GM12878 (cell line): ENCODE measurements around the gene SYNJ2. TPM values are rescaled to one million over a fixed set of nuclear protein-coding genes. Genes with fewer than 3 reads are reported as not detected.

Experiments used
- ATAC-seq: fragments of 200-7000 bp; cut with Tn5 transposase; 3 replicates; pipeline ENCODE4 v1.9.1; 2020; ENCODE audit warnings: mild to moderate bottlenecking, moderate library complexity
- BruUV-seq: library from RNA; stranded (reverse); fragments of 400-500 nt; replicated peaks from 2 replicates; lab custom pipeline; 2021; lab: Mats Ljungman, UMichigan
- CTCF ChIA-PET: fragments of 300-600 bp; sonication (Branson Sonifier 250); formaldehyde crosslinking; extraction: SDS; loops from one replicate; lab custom pipeline; 2021; ENCODE audit warnings: inconsistent platforms; lab: Yijun Ruan, JAX
- POLR2A ChIA-PET: fragments of 350-600 bp; formaldehyde crosslinking; extraction: SDS; loops from one replicate; lab custom pipeline; 2021; ENCODE audit warnings: inconsistent platforms; lab: Charles Lee
- RAD21 ChIA-PET: fragments of 300-600 bp; sonication (Branson Sonifier 250); formaldehyde crosslinking; loops from one replicate; lab custom pipeline; 2023; ENCODE audit warnings: antibody characterized with exemption; ENCODE audit not compliant: unreplicated experiment; lab: Charles Lee
- SMC1A ChIA-PET: fragments of 300-600 bp; sonication (Branson Sonifier 250); formaldehyde crosslinking; loops from one replicate; lab custom pipeline; 2023; ENCODE audit not compliant: unreplicated experiment, uncharacterized antibody; lab: Charles Lee
- DNase-seq: peaks from one replicate; pipeline ENCODE4 v3.0.0-alpha.2; 2011; ENCODE audit warnings: low read depth, low spot score
- FAIRE-seq: peaks from 3 replicates; lab custom pipeline; 2011; peaks lifted over from hg19 to GRCh38; lab: Jason Lieb, UNC
- H2AFZ ChIP-seq: 2 replicates; pipeline ENCODE4 v1.6.0; 2011; ENCODE audit warnings: low read depth, low read length, control low read depth; ENCODE audit not compliant: control insufficient read depth
- H3K27ac ChIP-seq: 2 replicates; pipeline ENCODE4 v1.5.1; 2011; ENCODE audit warnings: control low read depth; ENCODE audit not compliant: control insufficient read depth, insufficient read depth
- H3K27me3 ChIP-seq, 2 experiments: replicated peaks in 1 of 2; 2 replicates each; pipeline versions ENCODE4 v1.6.0 to v1.6.1; 2011; ENCODE audit warnings: low read length in 1 of 2; ENCODE audit not compliant: control insufficient read depth in 2 of 2, insufficient read depth in 2 of 2
- H3K36me3 ChIP-seq, 2 experiments: 2 replicates each; pipeline ENCODE4 v1.5.1; 2011; ENCODE audit warnings: low read length in 1 of 2; ENCODE audit not compliant: control insufficient read depth in 2 of 2, insufficient read depth in 2 of 2
- H3K4me1 ChIP-seq: 2 replicates; pipeline ENCODE4 v1.6.1; 2011; ENCODE audit warnings: mild to moderate bottlenecking, low read length, moderate library complexity, mixed read lengths; ENCODE audit not compliant: control insufficient read depth, insufficient read depth
- H3K4me2 ChIP-seq: 2 replicates; pipeline ENCODE4 v1.6.0; 2011; ENCODE audit warnings: control low read depth; ENCODE audit not compliant: control insufficient read depth, insufficient read depth
- H3K4me3 ChIP-seq: fragments of 200-600 bp; sonication (generic); 2 replicates; pipeline ENCODE4 v1.5.1; 2016
- H3K79me2 ChIP-seq: 2 replicates; pipeline ENCODE4 v1.6.0; 2011; ENCODE audit warnings: low read length; ENCODE audit not compliant: control insufficient read depth, insufficient read depth
- H3K9ac ChIP-seq: 2 replicates; pipeline ENCODE4 v1.8.0; 2011; ENCODE audit warnings: low read length, control low read depth, mixed read lengths; ENCODE audit not compliant: control insufficient read depth, insufficient read depth
- H3K9me3 ChIP-seq: replicated peaks from 3 replicates; pipeline ENCODE4 v1.5.1; 2011; ENCODE audit warnings: mild to moderate bottlenecking, low read length; ENCODE audit not compliant: control insufficient read depth, insufficient read depth
- H4K20me1 ChIP-seq: 2 replicates; pipeline ENCODE4 v1.6.0; 2011; ENCODE audit not compliant: control insufficient read depth, insufficient read depth
- ESRRA ChIP-seq: IDR thresholded peaks from 2 replicates; pipeline ENCODE4 v1.6.1; 2012; ENCODE audit warnings: mild to moderate bottlenecking, low read length, improper control_type of control experiment
- NFXL1 ChIP-seq: fragments of 450-650 bp; IDR thresholded peaks from 2 replicates; pipeline ENCODE4 v1.6.1; 2017; ENCODE audit warnings: antibody characterized with exemption, mild to moderate bottlenecking, borderline replicate concordance
- RAD51 ChIP-seq: fragments of 450-650 bp; IDR thresholded peaks from 2 replicates; pipeline ENCODE4 v1.6.1; 2016; ENCODE audit warnings: moderate library complexity, mild to moderate bottlenecking, inconsistent platforms
- TCF3 ChIP-seq: IDR thresholded peaks from 2 replicates; pipeline ENCODE4 v1.6.1; 2012; ENCODE audit warnings: low read depth, mild to moderate bottlenecking, low read length, borderline replicate concordance; ENCODE audit not compliant: insufficient read depth
- WGBS: methylation state at CpG from one replicate; pipeline ENCODE4 v1.1.6; 2016; ENCODE audit warnings: low lambda C conversion rate; ENCODE audit not compliant: insufficient replicate concordance, insufficient coverage; ENCODE audit errors: missing lambda C conversion rate; 5-methylcytosine and 5-hydroxymethylcytosine counted together
- in situ Hi-C: fragments of 300-500 bp; cut with MboI; formaldehyde crosslinking; loops from 9 replicates; pipeline ENCODE4 v1.14.3; 2018; ENCODE audit warnings: mixed read lengths
- intact Hi-C: fragments of 100-400 bp; cut with micrococcal nuclease; formaldehyde crosslinking; loops from one replicate; pipeline ENCODE4 v1.14.2; 2022; ENCODE audit not compliant: unreplicated experiment
- polyA plus RNA-seq, 11 experiments: library from polyadenylated mRNA; depleted of rRNA in 4 of 11; unstranded in 6 of 11; stranded (reverse) in 5 of 11; fragments of >200 nt; fragmentation: Nextera tagmentation in 4 of 11; fragmentation: Illumina TruSeq in 1 of 11; extraction: Ambion mirVana in 4 of 11; extraction: Trizol in 1 of 11; gene quantifications; 1 replicate in 1 of 11; 2 replicates in 10 of 11; pipeline versions ENCODE4 v1.2.1 to v1.2.3, GENCODE V29; 2011 to 2016; ENCODE audit warnings: inconsistent platforms in 2 of 11, missing spikeins in 2 of 11, low read depth in 1 of 11
- total RNA-seq, 4 experiments: library from RNA; depleted of rRNA in 3 of 4; stranded (reverse); fragments of >200 nt in 3 of 4; fragmentation: Illumina TruSeq in 1 of 4; extraction: Trizol in 1 of 4; gene quantifications; 2 replicates each; pipeline versions ENCODE4 v1.2.1 to v1.2.3, GENCODE V29; 2013 to 2021
- TF ChIP-seq, protein P1 (sequence below): IDR thresholded peaks from 2 replicates; pipeline ENCODE4 v1.6.1; 2012; ENCODE audit warnings: low read length, inconsistent platforms
- TF ChIP-seq, protein P2 (sequence below): IDR thresholded peaks from 2 replicates; pipeline ENCODE4 v1.6.1; 2012; ENCODE audit warnings: low read depth, low read length, improper control_type of control experiment

Gene SYNJ2
- total and polyA plus RNA-seq, 10 of the 15 experiments (the other 5 are each of a cell fraction or from before 2014, with no cell fraction given): 0.11 to 1.8 (median 0.57) TPM

DNA sequence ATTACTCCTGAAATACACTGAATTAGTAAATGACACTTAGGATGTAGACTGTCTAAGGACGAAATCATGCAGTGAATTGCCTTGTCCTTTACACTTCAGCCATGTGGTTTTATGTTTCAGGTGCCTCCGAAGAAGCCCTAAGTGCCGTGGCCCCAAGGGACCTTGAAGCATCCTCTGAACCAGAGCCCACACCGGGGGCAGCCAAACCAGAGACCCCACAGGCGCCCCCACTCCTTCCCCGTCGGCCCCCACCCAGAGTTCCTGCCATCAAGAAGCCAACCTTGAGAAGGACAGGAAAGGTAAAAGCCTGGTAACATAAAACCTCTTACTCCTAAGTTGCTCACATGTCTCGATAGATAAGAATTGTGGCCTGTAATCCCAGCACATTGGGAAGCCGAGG, 111.1 kb downstream of the SYNJ2 start:
- Histone ChIP-seq H3K27me3 (no peaks in the 10 kb centered on the region), H2AFZ (no peak overlapping the region), H4K20me1 (no peaks in the 10 kb centered on the region), H3K4me2 (no peak overlapping the region), H3K36me3 (no peaks in the 10 kb centered on the region; a peak in 1 of 4 replicates), H3K27ac (no peak overlapping the region), H3K79me2 (no peaks in the 10 kb centered on the region), H3K4me3 (no peak overlapping the region), H3K9me3 (no peaks in the 10 kb centered on the region), H3K9ac (no peak overlapping the region), H3K4me1 (no peaks in the 10 kb centered on the region)
- no peak for TF ChIP-seq NFXL1
- TF ChIP-seq ESRRA: no peak
- TF ChIP-seq, protein P1, sequence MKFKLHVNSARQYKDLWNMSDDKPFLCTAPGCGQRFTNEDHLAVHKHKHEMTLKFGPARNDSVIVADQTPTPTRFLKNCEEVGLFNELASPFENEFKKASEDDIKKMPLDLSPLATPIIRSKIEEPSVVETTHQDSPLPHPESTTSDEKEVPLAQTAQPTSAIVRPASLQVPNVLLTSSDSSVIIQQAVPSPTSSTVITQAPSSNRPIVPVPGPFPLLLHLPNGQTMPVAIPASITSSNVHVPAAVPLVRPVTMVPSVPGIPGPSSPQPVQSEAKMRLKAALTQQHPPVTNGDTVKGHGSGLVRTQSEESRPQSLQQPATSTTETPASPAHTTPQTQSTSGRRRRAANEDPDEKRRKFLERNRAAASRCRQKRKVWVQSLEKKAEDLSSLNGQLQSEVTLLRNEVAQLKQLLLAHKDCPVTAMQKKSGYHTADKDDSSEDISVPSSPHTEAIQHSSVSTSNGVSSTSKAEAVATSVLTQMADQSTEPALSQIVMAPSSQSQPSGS: no peak
- ChIA-PET RAD21 (no interaction called here), CTCF (no interaction called here), POLR2A (no interaction called here), SMC1A (no interaction called here)
- intact Hi-C loops: no loop called here
- DNase-seq (no peak), FAIRE-seq (no peak), ATAC-seq (no peak)
- BruUV-seq: no TSS peak
- in situ Hi-C loops: no loop called here
- WGBS: 97% methylated on average over 9 of the region's 9 CpGs

DNA sequence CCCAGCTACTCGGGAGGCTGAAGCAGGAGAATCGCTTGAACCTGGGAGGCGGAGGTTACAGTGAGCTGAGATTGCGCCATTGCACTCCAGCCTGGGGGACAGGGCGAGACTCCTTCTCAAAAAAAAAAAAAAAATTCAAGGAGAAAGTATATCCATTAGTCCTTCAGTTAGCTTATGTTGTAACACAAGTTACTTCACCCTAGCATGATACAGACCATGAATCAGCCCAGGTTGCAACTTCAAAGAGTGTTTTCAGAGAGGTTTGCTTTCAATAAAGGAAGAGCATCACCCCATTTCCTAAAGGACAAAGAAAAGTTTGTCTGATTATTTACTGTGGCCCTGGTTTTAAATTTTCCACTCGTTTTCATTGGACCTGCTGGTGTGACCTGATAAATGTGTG, 113.4 kb downstream of the SYNJ2 start:
- no peak for ATAC-seq
- TF ChIP-seq TCF3 (no peak), RAD51 (no peak)
- TF ChIP-seq, protein P2, sequence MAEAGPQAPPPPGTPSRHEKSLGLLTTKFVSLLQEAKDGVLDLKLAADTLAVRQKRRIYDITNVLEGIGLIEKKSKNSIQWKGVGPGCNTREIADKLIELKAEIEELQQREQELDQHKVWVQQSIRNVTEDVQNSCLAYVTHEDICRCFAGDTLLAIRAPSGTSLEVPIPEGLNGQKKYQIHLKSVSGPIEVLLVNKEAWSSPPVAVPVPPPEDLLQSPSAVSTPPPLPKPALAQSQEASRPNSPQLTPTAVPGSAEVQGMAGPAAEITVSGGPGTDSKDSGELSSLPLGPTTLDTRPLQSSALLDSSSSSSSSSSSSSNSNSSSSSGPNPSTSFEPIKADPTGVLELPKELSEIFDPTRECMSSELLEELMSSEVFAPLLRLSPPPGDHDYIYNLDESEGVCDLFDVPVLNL: no peak
- 95% methylated on average over 5 of the region's 6 CpGs for WGBS

More for the DNA sequence above, 113.4 kb downstream of the SYNJ2 start:
- Histone ChIP-seq H3K36me3 (no peaks in the 10 kb centered on the region; a peak in 1 of 4 replicates), H3K27me3 (no peaks in the 10 kb centered on the region), H2AFZ (no peak overlapping the region), H3K9ac (no peak overlapping the region), H3K4me3 (no peak overlapping the region), H3K9me3 (no peaks in the 10 kb centered on the region), H3K4me1 (no peaks in the 10 kb centered on the region), H3K79me2 (no peaks in the 10 kb centered on the region), H4K20me1 (no peaks in the 10 kb centered on the region), H3K4me2 (no peak overlapping the region), H3K27ac (no peak overlapping the region)
- RAD21 ChIA-PET: no interaction called here
- SMC1A ChIA-PET: no interaction called here
- CTCF ChIA-PET: no interaction called here
- no TSS peak for BruUV-seq
- POLR2A ChIA-PET: no interaction called here
- intact Hi-C loops: no loop called here
- in situ Hi-C loops: no loop called here
- DNase-seq (no peak), FAIRE-seq (no peak)
